Kidney epithelial cell (primary cell): Measurements from ENCODE around the gene COL8A1. TPM values are rescaled to one million over a fixed set of nuclear protein-coding genes. Genes with fewer than 3 reads are reported as not detected.

ENCODE experiments used
- DNase-seq: peaks from one replicate; pipeline ENCODE4 v3.0.0-alpha.2; 2010; ENCODE audit warnings: low read depth
- H3K27me3 ChIP-seq: 2 replicates; pipeline ENCODE4 v1.6.0; 2011; ENCODE audit warnings: low read length; ENCODE audit not compliant: control insufficient read depth, insufficient read depth
- H3K36me3 ChIP-seq: 2 replicates; pipeline ENCODE4 v1.5.1; 2011; ENCODE audit warnings: low read length; ENCODE audit not compliant: control insufficient read depth, insufficient read depth
- H3K4me3 ChIP-seq: 2 replicates; pipeline ENCODE4 v1.5.1; 2011; ENCODE audit warnings: low read depth, mild to moderate bottlenecking, control low read depth, low read length
- total RNA-seq: library from RNA; depleted of rRNA; stranded (reverse); fragments of >200 nt; gene quantifications from 2 replicates; pipeline ENCODE4 v1.2.3, GENCODE V29; 2015
- TF ChIP-seq, protein P1 (sequence below): IDR thresholded peaks from 2 replicates; pipeline ENCODE4 v1.5.1; 2011; ENCODE audit warnings: mild to moderate bottlenecking, moderate library complexity, low read length, control low read depth, inconsistent platforms; ENCODE audit not compliant: insufficient read depth, poor library complexity, severe bottlenecking

Gene COL8A1
- total RNA-seq, 1 donor from 2014 or later = 24.4 TPM

DNA sequence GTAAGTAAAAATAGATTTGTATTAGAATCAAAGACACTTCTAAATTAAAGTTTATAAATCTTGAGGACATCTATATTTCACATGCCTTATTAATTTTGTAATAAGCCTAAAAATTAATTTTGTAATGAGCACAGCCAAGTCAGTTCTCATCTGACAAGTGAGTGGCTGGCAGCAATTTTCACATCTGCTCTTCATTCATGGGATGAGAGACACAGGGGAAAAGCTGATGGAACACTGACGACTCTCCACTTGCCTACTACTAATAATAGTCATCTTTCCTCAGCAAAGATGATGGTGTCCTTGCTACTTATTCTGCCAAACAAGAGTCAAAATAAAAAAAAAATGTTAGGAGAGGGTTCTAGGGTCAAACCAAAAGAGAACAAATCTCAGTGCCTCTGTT lies 164.9 kb downstream of the COL8A1 start:
- Histone ChIP-seq H3K27me3 (no peaks in the 10 kb centered on the region), H3K4me3 (no peak overlapping the region), H3K36me3 (no peaks in the 10 kb centered on the region)
- DNase-seq = no peak
- TF ChIP-seq, protein P1, sequence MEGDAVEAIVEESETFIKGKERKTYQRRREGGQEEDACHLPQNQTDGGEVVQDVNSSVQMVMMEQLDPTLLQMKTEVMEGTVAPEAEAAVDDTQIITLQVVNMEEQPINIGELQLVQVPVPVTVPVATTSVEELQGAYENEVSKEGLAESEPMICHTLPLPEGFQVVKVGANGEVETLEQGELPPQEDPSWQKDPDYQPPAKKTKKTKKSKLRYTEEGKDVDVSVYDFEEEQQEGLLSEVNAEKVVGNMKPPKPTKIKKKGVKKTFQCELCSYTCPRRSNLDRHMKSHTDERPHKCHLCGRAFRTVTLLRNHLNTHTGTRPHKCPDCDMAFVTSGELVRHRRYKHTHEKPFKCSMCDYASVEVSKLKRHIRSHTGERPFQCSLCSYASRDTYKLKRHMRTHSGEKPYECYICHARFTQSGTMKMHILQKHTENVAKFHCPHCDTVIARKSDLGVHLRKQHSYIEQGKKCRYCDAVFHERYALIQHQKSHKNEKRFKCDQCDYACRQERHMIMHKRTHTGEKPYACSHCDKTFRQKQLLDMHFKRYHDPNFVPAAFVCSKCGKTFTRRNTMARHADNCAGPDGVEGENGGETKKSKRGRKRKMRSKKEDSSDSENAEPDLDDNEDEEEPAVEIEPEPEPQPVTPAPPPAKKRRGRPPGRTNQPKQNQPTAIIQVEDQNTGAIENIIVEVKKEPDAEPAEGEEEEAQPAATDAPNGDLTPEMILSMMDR = no peak

DNA sequence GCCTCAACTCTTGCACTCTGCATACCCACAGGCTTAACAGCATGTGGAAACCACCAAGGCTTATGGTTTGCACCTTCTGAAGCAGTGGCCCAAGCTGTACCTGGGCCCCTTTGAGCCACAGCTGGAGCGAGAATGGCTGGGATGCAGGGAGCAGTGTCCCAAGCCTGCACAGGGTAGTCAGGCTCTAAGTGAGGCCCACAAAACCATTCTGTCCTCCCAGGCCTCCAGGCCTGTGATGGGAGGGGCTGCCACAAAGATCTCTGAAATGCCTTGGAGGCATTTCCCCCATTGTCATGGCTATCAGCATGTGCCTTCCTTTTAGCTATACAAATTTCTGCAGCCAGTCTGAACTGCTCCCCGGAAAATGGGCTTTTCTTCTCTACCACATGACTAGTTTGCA lies 166.8 kb downstream of the COL8A1 start:
- TF ChIP-seq, protein P1 = no peak
- no peaks in the 10 kb centered on the region for H3K27me3 ChIP-seq
- DNase-seq = no peak
- H3K4me3 ChIP-seq = no peak overlapping the region
- no peaks in the 10 kb centered on the region for H3K36me3 ChIP-seq

DNA sequence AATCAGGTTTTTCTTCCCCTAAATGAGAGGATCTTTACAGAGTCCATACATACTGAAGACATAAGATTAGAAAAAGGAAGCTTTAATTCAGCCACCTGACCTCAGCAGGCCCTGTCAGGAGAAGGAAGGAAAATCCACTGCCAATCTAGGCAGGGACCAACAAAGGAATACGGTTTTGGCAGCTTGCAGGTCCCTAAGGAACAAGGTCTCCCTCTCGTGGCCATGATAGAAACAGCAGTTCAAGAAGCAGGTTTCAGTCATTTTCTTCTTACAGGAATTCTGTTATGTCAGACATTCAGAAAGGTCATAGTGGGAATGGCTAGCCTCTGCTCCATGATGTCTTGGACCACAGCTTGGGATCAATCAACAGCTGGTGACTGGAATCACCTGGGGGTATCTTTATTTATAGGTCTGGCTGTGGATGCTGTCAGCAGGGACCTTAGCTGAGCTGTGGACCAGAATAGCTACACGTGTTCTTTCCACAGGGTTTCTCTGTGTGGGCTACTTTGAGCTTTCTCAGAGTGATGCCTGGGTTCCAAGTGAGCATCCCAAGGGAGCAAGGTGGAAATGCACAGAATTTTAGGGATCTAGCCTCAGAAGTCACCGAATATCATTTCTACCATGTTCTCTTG lies 169.9 kb downstream of the COL8A1 start:
- Histone ChIP-seq H3K4me3 (no peak overlapping the region), H3K27me3 (no peaks in the 10 kb centered on the region), H3K36me3 (no peaks in the 10 kb centered on the region)
- TF ChIP-seq, protein P1 = peak; percentile 86
- peak; percentile 39 for DNase-seq

DNA sequence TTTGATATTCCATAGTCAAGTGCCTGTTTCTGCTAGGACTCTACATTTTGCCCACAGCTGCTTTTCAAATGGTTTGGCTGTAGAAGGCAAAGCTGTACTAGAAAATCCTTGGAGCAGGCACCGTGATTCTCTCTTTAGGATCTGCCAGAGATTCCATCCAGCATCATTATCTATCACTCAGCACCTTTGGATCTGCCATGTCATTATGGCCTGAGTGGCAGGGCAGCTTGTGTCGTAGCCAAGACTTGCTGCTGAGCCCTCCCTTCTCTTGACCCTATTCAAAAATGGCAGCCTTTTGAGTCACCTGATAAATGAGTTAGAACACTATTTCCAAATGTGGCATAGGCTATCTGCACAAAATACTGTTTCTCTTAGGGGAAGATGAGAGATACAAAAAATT lies 171.2 kb downstream of the COL8A1 start:
- no peak for DNase-seq
- Histone ChIP-seq H3K36me3 (no peaks in the 10 kb centered on the region), H3K27me3 (no peaks in the 10 kb centered on the region), H3K4me3 (no peak overlapping the region)
- TF ChIP-seq, protein P1 = no peak

DNA sequence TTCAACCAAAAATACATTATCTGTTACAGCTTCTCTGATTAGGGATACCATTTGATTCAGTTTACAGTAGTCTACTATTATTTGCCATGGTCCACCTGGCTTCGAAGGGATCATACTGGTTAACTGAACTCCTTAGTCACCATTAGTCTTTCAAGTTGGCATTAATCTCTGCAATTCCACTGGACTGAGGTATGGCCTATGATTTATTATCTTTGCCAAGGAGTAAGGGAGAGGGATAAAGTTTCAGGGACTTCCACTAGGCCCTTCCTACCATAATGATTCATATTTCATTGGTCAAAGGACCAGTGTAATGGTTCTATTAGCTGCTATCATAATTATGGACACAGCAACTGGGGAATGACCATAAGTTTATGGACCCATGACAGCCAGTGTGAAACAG lies 172.0 kb downstream of the COL8A1 start:
- Histone ChIP-seq H3K27me3 (no peaks in the 10 kb centered on the region), H3K36me3 (no peaks in the 10 kb centered on the region), H3K4me3 (no peak overlapping the region)
- DNase-seq = no peak
- TF ChIP-seq, protein P1 = no peak

DNA sequence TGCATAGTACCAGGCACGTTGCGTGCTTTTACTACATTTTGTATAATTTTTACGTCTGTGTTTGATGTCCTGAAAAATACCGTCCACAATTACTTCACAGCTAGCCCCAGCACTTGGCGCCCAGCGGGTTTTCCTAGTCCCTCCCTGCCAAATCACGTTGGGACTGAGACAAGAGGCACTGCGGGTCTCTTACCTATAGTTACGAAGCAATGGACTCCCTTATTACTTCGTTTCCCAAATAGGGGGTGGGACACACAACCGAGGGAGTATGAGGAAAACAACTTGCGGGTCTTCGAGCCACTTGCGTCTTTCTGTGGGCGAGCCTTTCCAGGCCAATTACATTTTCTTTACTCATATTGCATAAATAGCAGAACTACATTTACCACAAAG lies 178.6 kb downstream of the COL8A1 start:
- Histone ChIP-seq H3K27me3 (no peaks in the 10 kb centered on the region), H3K36me3 (no peaks in the 10 kb centered on the region), H3K4me3 (peak overlapping the region; percentile 81)
- TF ChIP-seq, protein P1 = no peak
- no peak for DNase-seq
